ENCODE measurements around the gene EML4. TPM values are rescaled to one million over a fixed set of nuclear protein-coding genes. Genes with fewer than 3 reads are reported as not detected.

Gene EML4
- total and polyA plus RNA-seq, 9 of the 15 experiments (the other 6 are each of a cell fraction or from before 2014, with no cell fraction given), result 14.7 to 48.3 (median 36.5) TPM

DNA sequence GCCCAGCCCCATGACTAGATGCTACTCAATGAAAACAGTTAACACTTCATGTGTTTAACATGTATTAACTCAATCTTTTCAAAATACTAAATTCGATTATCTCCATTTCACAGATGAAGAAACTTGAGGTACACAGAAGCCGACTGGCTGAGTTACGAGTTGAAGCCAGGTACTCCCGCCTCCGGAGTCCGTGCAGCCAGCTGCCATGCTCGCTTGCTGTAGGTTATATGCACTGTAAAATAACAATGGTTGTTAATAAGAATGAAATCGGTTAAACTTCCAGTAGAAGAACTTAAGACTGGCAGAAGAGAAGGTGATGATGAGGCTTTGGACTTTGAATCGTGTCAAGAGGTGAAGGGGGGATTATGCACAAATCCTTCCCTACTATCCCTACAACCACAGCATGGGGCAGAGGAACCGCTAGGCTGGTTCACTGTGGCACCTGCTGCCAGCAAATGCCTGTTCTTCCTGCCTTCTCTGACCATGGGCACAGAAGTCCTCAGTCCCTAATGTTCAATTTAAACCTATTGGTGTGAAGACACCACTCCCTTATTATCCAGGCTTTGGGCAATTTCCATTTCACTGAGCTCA is 166.5 kb downstream of the EML4 start:
- Histone ChIP-seq H3K36me3 (ENCODE audit: control insufficient read depth, insufficient read depth, low read length) (peaks cover 70% of the 10 kb centered on the region), H3K9me3 (replicated peaks; ENCODE audit: control insufficient read depth, insufficient read depth, low read depth, low read length) (no peaks in the 10 kb centered on the region), H3K27me3 (ENCODE audit: control insufficient read depth in 2 of 2, insufficient read depth in 2 of 2, low read length in 2 of 2) (no peaks in the 10 kb centered on the region), H3K9ac (ENCODE audit: insufficient read depth in 1 of 2, low read depth in 2 of 2, low read length in 2 of 2) (no peak overlapping the region), H3K9me1 (ENCODE audit: control insufficient read depth, insufficient read depth, low read length) (no peaks in the 10 kb centered on the region), H2AFZ (ENCODE audit: low read depth, low read length) (no peak overlapping the region), H3K27ac (ENCODE audit: extremely low read depth, low read depth, low read length) (no peak overlapping the region), H3K4me1 (replicated peaks in 1 of 2; ENCODE audit: control insufficient read depth in 2 of 2, insufficient read depth in 2 of 2, low read length in 2 of 2) (peaks cover 0 to 9% of the 10 kb centered on the region in 2 experiments; a peak in 2 of 5 replicates), H4K20me1 (replicated peaks; ENCODE audit: control insufficient read depth, insufficient read depth, low read length) (no peaks in the 10 kb centered on the region), H3K79me2 (ENCODE audit: control insufficient read depth, insufficient read depth, low read length) (no peaks in the 10 kb centered on the region; the same call in 2 of the 3 replicates), H3K4me3 (no peak overlapping the region), H3K4me2 (ENCODE audit: insufficient read depth, low read length) (no peak overlapping the region)
- no peak for DNase-seq (ENCODE audit: extremely low read depth in 1 of 4, low spot score in 3 of 4)
- CTCF ChIA-PET (ENCODE audit: low intra/inter-chr PET ratio), result no interaction called here
- FAIRE-seq, result no peak
- TF ChIP-seq ADNP (tag; IDR thresholded peaks at IDR 0.05), result no peak
- no peak for TF ChIP-seq NCOA6 (IDR thresholded peaks at IDR 0.05)
- no peak for TF ChIP-seq SNRNP70 (optimal IDR thresholded peaks at IDR 0.05; ENCODE audit: low read depth, low read length)
- TF ChIP-seq, protein P1, sequence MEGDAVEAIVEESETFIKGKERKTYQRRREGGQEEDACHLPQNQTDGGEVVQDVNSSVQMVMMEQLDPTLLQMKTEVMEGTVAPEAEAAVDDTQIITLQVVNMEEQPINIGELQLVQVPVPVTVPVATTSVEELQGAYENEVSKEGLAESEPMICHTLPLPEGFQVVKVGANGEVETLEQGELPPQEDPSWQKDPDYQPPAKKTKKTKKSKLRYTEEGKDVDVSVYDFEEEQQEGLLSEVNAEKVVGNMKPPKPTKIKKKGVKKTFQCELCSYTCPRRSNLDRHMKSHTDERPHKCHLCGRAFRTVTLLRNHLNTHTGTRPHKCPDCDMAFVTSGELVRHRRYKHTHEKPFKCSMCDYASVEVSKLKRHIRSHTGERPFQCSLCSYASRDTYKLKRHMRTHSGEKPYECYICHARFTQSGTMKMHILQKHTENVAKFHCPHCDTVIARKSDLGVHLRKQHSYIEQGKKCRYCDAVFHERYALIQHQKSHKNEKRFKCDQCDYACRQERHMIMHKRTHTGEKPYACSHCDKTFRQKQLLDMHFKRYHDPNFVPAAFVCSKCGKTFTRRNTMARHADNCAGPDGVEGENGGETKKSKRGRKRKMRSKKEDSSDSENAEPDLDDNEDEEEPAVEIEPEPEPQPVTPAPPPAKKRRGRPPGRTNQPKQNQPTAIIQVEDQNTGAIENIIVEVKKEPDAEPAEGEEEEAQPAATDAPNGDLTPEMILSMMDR (IDR thresholded peaks at IDR 0.05 in 2 of 3, conservative IDR thresholded peaks at IDR 0.05 in 1 of 3; ENCODE audit: insufficient read depth in 2 of 3, low read depth in 1 of 3, low read length in 3 of 3), result no peak
- TF ChIP-seq MAZ (CRISPR knock-in tag; conservative IDR thresholded peaks at IDR 0.05 in 1 of 2, IDR thresholded peaks at IDR 0.05 in 1 of 2), result no peak
- TF ChIP-seq, protein P2, sequence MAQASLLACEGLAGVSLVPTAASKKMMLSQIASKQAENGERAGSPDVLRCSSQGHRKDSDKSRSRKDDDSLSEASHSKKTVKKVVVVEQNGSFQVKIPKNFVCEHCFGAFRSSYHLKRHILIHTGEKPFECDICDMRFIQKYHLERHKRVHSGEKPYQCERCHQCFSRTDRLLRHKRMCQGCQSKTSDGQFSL (CRISPR knock-in tag; IDR thresholded peaks at IDR 0.05), result no peak
- TF ChIP-seq, protein P2 (tag; IDR thresholded peaks at IDR 0.05), result no peak
- TF ChIP-seq YBX1 (IDR thresholded peaks at IDR 0.05), result no peak
- TF ChIP-seq ZNF780A (CRISPR knock-in tag; IDR thresholded peaks at IDR 0.05), result no peak
- no peak for TF ChIP-seq SNIP1 (IDR thresholded peaks at IDR 0.05; ENCODE audit: low read depth)
- no peak for TF ChIP-seq SMARCC2 (IDR thresholded peaks at IDR 0.05; ENCODE audit: low read depth)
- TF ChIP-seq, protein P3, sequence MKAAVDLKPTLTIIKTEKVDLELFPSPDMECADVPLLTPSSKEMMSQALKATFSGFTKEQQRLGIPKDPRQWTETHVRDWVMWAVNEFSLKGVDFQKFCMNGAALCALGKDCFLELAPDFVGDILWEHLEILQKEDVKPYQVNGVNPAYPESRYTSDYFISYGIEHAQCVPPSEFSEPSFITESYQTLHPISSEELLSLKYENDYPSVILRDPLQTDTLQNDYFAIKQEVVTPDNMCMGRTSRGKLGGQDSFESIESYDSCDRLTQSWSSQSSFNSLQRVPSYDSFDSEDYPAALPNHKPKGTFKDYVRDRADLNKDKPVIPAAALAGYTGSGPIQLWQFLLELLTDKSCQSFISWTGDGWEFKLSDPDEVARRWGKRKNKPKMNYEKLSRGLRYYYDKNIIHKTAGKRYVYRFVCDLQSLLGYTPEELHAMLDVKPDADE (conservative IDR thresholded peaks at IDR 0.05; ENCODE audit: control insufficient read depth, low read depth, low read length), result no peak
- TF ChIP-seq, protein P4, sequence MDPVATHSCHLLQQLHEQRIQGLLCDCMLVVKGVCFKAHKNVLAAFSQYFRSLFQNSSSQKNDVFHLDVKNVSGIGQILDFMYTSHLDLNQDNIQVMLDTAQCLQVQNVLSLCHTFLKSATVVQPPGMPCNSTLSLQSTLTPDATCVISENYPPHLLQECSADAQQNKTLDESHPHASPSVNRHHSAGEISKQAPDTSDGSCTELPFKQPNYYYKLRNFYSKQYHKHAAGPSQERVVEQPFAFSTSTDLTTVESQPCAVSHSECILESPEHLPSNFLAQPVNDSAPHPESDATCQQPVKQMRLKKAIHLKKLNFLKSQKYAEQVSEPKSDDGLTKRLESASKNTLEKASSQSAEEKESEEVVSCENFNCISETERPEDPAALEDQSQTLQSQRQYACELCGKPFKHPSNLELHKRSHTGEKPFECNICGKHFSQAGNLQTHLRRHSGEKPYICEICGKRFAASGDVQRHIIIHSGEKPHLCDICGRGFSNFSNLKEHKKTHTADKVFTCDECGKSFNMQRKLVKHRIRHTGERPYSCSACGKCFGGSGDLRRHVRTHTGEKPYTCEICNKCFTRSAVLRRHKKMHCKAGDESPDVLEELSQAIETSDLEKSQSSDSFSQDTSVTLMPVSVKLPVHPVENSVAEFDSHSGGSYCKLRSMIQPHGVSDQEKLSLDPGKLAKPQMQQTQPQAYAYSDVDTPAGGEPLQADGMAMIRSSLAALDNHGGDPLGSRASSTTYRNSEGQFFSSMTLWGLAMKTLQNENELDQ (CRISPR knock-in tag; IDR thresholded peaks at IDR 0.05; ENCODE audit: borderline replicate concordance), result no peak
- TF ChIP-seq EGR1 (conservative IDR thresholded peaks at IDR 0.05), result no peak
- 94% methylated on average over 10 of the region's 10 CpGs for WGBS (ENCODE audit: insufficient coverage, low coverage, missing lambda C conversion rate)
- ATAC-seq, result no peak
- no TSS peak for BruUV-seq (replicated peaks)
- POLR2A ChIA-PET, result no interaction called here
- in situ Hi-C loops (cut with MboI) (no loop called here), intact Hi-C loops (cut with micrococcal nuclease) (no loop called here)
